Endodermal cell (in vitro differentiated cells): ENCODE data around the gene PKD2L2. TPM values are rescaled to one million over a fixed set of nuclear protein-coding genes. Genes with fewer than 3 reads are reported as not detected.

Experiments
- DNase-seq: peaks from one replicate; pipeline ENCODE4 v3.0.0-alpha.2; 2017
- H3K27ac ChIP-seq: 2 replicates; pipeline ENCODE4 v1.5.1; 2013; ENCODE audit warnings: mild to moderate bottlenecking, low read depth, low read length, moderate library complexity
- H3K27me3 ChIP-seq: 2 replicates; pipeline ENCODE4 v1.6.1; 2013; ENCODE audit warnings: mild to moderate bottlenecking, low read length, moderate library complexity; ENCODE audit not compliant: insufficient read depth, control insufficient read depth, poor library complexity, severe bottlenecking
- H3K36me3 ChIP-seq: 2 replicates; pipeline ENCODE4 v1.7.0; 2013; ENCODE audit warnings: mild to moderate bottlenecking, low read length, moderate library complexity; ENCODE audit not compliant: control insufficient read depth, insufficient read depth
- H3K4me1 ChIP-seq: one replicate; pipeline ENCODE4 v1.7.0; 2013; ENCODE audit warnings: low read length; ENCODE audit not compliant: control insufficient read depth, insufficient read depth
- H3K4me3 ChIP-seq: 2 replicates; pipeline ENCODE4 v1.5.1; 2013; ENCODE audit warnings: mild to moderate bottlenecking, low read length, moderate library complexity
- H3K9ac ChIP-seq: 2 replicates; pipeline ENCODE4 v1.6.1; 2013; ENCODE audit warnings: mild to moderate bottlenecking, low read length, moderate library complexity; ENCODE audit not compliant: poor library complexity, severe bottlenecking; ENCODE audit errors: extremely low read depth
- H3K9me3 ChIP-seq: 2 replicates; pipeline ENCODE4 v1.6.1; 2013; ENCODE audit warnings: mild to moderate bottlenecking, low read length, moderate library complexity; ENCODE audit not compliant: control insufficient read depth
- H3K27ac Mint-ChIP-seq: 2 replicates; pipeline ENCODE4 v1.8.0; 2020; ENCODE audit warnings: mixed read lengths
- H3K27me3 Mint-ChIP-seq: 2 replicates; pipeline ENCODE4 v1.8.0; 2021; ENCODE audit warnings: mild to moderate bottlenecking, mixed read lengths; ENCODE audit not compliant: insufficient read depth
- H3K36me3 Mint-ChIP-seq: 2 replicates; pipeline ENCODE4 v1.8.0; 2020; ENCODE audit warnings: low read depth, mixed read lengths
- H3K4me1 Mint-ChIP-seq: 2 replicates; pipeline ENCODE4 v1.8.0; 2020; ENCODE audit warnings: mixed read lengths
- H3K4me3 Mint-ChIP-seq: 2 replicates; pipeline ENCODE4 v1.8.0; 2020; ENCODE audit warnings: mild to moderate bottlenecking, moderate library complexity, mixed read lengths
- H3K9me3 Mint-ChIP-seq: 2 replicates; pipeline ENCODE4 v1.8.0; 2020; ENCODE audit warnings: mild to moderate bottlenecking, mixed read lengths
- CTCF ChIP-seq: fragments of 200-600 bp; sonication (generic); conservative IDR thresholded peaks from 2 replicates; pipeline ENCODE4 v1.5.0; 2021; ENCODE audit warnings: antibody characterized with exemption, mild to moderate bottlenecking
- WGBS, 2 experiments: methylation state at CpG; one replicate each; pipeline versions ENCODE4 v1.1.5 to v1.1.7; 2013; ENCODE audit warnings: missing lambda C conversion rate in 2 of 2, mixed read lengths in 1 of 2; ENCODE audit not compliant: insufficient coverage in 1 of 2, insufficient read length in 1 of 2; 5-methylcytosine and 5-hydroxymethylcytosine counted together
- total RNA-seq, 2 donors: library from RNA; stranded (reverse); fragmentation: NEBNext Ultra II Directional in 1 of 2; extraction: Animal tissue kit (Norgen Biotek cat#: 25700) in 1 of 2; gene quantifications; 2 replicates in 1 of 2; 3 replicates in 1 of 2; pipeline ENCODE4 v1.2.1, GENCODE V29; 2021

Gene PKD2L2
- total RNA-seq, 2 donors from 2014 or later, result not detected

- H3K27ac Mint-ChIP-seq, result no peak overlapping the region
Observed at GRCh38 chr5:137899493-137899892, 10.2 kb downstream of the PKD2L2 start.

GRCh38 chr5:137901011-137901817 is 12.0 kb downstream of the PKD2L2 start:
- H3K4me3 ChIP-seq, result no peak overlapping the region
- no peak for TF ChIP-seq CTCF
- H3K9ac ChIP-seq, result no peak overlapping the region
- Mint-ChIP-seq H3K9me3 (no peaks in the 10 kb centered on the region), H3K36me3 (no peaks in the 10 kb centered on the region), H3K27ac (no peak overlapping the region), H3K4me3 (no peak overlapping the region), H3K27me3 (no peaks in the 10 kb centered on the region), H3K4me1 (peaks cover 13% of the 10 kb centered on the region)
- no peaks in the 10 kb centered on the region for H3K36me3 ChIP-seq
- no peak overlapping the region for H3K27ac ChIP-seq
- no peak for DNase-seq
- no peaks in the 10 kb centered on the region for H3K4me1 ChIP-seq
- no peaks in the 10 kb centered on the region for H3K27me3 ChIP-seq
- no peaks in the 10 kb centered on the region for H3K9me3 ChIP-seq
- WGBS, 2 experiments, result 93% methylated on average over 5 of the region's 5 CpGs

More at GRCh38 chr5:137899493-137899892, 10.2 kb downstream of the PKD2L2 start:
- H3K4me3 ChIP-seq, result no peak overlapping the region
- Mint-ChIP-seq H3K4me1 (peaks cover 12% of the 10 kb centered on the region), H3K4me3 (no peak overlapping the region), H3K9me3 (no peaks in the 10 kb centered on the region), H3K27me3 (no peaks in the 10 kb centered on the region), H3K36me3 (no peaks in the 10 kb centered on the region)
- DNase-seq, result no peak
- no peaks in the 10 kb centered on the region for H3K9me3 ChIP-seq
- no peaks in the 10 kb centered on the region for H3K36me3 ChIP-seq
- 96% methylated on average over 3 of the region's 3 CpGs; no CpG with 5 or more reads in 1 of the 2 experiments for WGBS, 2 experiments
- no peak overlapping the region for H3K9ac ChIP-seq
- H3K27ac ChIP-seq, result no peak overlapping the region
- TF ChIP-seq CTCF, result no peak
- no peaks in the 10 kb centered on the region for H3K27me3 ChIP-seq
- no peaks in the 10 kb centered on the region for H3K4me1 ChIP-seq

- Histone ChIP-seq H3K27ac (no peak overlapping the region), H3K27me3 (no peaks in the 10 kb centered on the region), H3K9me3 (no peaks in the 10 kb centered on the region), H3K4me3 (no peak overlapping the region), H3K4me1 (no peaks in the 10 kb centered on the region), H3K36me3 (no peaks in the 10 kb centered on the region), H3K9ac (no peak overlapping the region)
- H3K27me3 Mint-ChIP-seq, result no peaks in the 10 kb centered on the region
- 100% methylated on average over 1 of the region's 1 CpG for WGBS, 2 experiments
- TF ChIP-seq CTCF, result no peak
- H3K9me3 Mint-ChIP-seq, result no peaks in the 10 kb centered on the region
- DNase-seq, result no peak
- no peak overlapping the region for H3K4me3 Mint-ChIP-seq
- H3K27ac Mint-ChIP-seq, result no peak overlapping the region
- H3K4me1 Mint-ChIP-seq, result peaks cover 13% of the 10 kb centered on the region
- no peaks in the 10 kb centered on the region for H3K36me3 Mint-ChIP-seq
Observed at GRCh38 chr5:137902408-137903133, 13.3 kb downstream of the PKD2L2 start.
